ENCODE data around the gene GALK1.

Gene GALK1

GRCh38 chr17:75731086-75731715, 33.8 kb downstream of the GALK1 start:
- Histone ChIP-seq H2AFZ (ENCODE audit: low read length) (no peak overlapping the region), H3K4me3 (ENCODE audit: low read depth, low read length, poor library complexity, severe bottlenecking) (no peak overlapping the region), H3K9me3 (ENCODE audit: low read length) (no peaks in the 10 kb centered on the region), H3K9ac (ENCODE audit: low read length) (no peak overlapping the region), H3K4me1 (ENCODE audit: insufficient read depth, low read length, severe bottlenecking) (peaks cover 7% of the 10 kb centered on the region), H4K20me1 (ENCODE audit: insufficient read depth, low read length) (no peaks in the 10 kb centered on the region), H3K4me2 (ENCODE audit: low read length) (no peak overlapping the region), H3K79me2 (ENCODE audit: insufficient read depth, low read length) (no peaks in the 10 kb centered on the region), H3F3A (ENCODE audit: insufficient read depth, low read length) (no peaks in the 10 kb centered on the region), H3K27me3 (ENCODE audit: insufficient read depth, low read length) (peaks cover 8% of the 10 kb centered on the region; the same call in 1 of the 2 replicates), H3K9me2 (ENCODE audit: low read depth, low read length) (no peaks in the 10 kb centered on the region), H3K36me3 (ENCODE audit: insufficient read depth, low read length) (no peaks in the 10 kb centered on the region), H3K27ac (ENCODE audit: low read depth, low read length, poor library complexity, severe bottlenecking) (no peak overlapping the region)
- TF ChIP-seq CTCF (IDR thresholded peaks at IDR 0.05; ENCODE audit: low read length) = no peak
- TF ChIP-seq EZH2 (IDR thresholded peaks at IDR 0.05; ENCODE audit: borderline replicate concordance, low read length) = no peak

- no peaks in the 10 kb centered on the region for H3K36me3 ChIP-seq (ENCODE audit: insufficient read depth, low read length)
- no peak overlapping the region for H3K27ac ChIP-seq (ENCODE audit: low read depth, low read length, poor library complexity, severe bottlenecking)
- no peak for TF ChIP-seq EZH2 (IDR thresholded peaks at IDR 0.05; ENCODE audit: borderline replicate concordance, low read length)
- H3K4me1 ChIP-seq (ENCODE audit: insufficient read depth, low read length, severe bottlenecking) = peaks cover 7% of the 10 kb centered on the region
- no peak overlapping the region for H2AFZ ChIP-seq (ENCODE audit: low read length)
- no peaks in the 10 kb centered on the region for H3F3A ChIP-seq (ENCODE audit: insufficient read depth, low read length)
- H3K9me2 ChIP-seq (ENCODE audit: low read depth, low read length) = no peaks in the 10 kb centered on the region
- no peak overlapping the region for H3K4me3 ChIP-seq (ENCODE audit: low read depth, low read length, poor library complexity, severe bottlenecking)
- no peak overlapping the region for H3K4me2 ChIP-seq (ENCODE audit: low read length)
- H4K20me1 ChIP-seq (ENCODE audit: insufficient read depth, low read length) = no peaks in the 10 kb centered on the region
- H3K9me3 ChIP-seq (ENCODE audit: low read length) = no peaks in the 10 kb centered on the region
- H3K79me2 ChIP-seq (ENCODE audit: insufficient read depth, low read length) = no peaks in the 10 kb centered on the region
- H3K9ac ChIP-seq (ENCODE audit: low read length) = no peak overlapping the region
- peaks cover 8% of the 10 kb centered on the region; the same call in 1 of the 2 replicates for H3K27me3 ChIP-seq (ENCODE audit: insufficient read depth, low read length)
These were observed 34.9 kb downstream of the GALK1 start for GRCh38 chr17:75730065-75730464.

- Histone ChIP-seq H3K27ac (ENCODE audit: low read depth, low read length, poor library complexity, severe bottlenecking) (no peak overlapping the region), H3K4me1 (ENCODE audit: insufficient read depth, low read length, severe bottlenecking) (peaks cover under 1% of the 10 kb centered on the region), H3K9ac (ENCODE audit: low read length) (no peak overlapping the region), H4K20me1 (ENCODE audit: insufficient read depth, low read length) (no peaks in the 10 kb centered on the region), H3F3A (ENCODE audit: insufficient read depth, low read length) (no peaks in the 10 kb centered on the region), H3K79me2 (ENCODE audit: insufficient read depth, low read length) (no peaks in the 10 kb centered on the region), H3K4me2 (ENCODE audit: low read length) (no peak overlapping the region), H2AFZ (ENCODE audit: low read length) (no peak overlapping the region), H3K27me3 (ENCODE audit: insufficient read depth, low read length) (peaks cover 8% of the 10 kb centered on the region; the same call in 1 of the 2 replicates), H3K9me2 (ENCODE audit: low read depth, low read length) (no peaks in the 10 kb centered on the region), H3K4me3 (ENCODE audit: low read depth, low read length, poor library complexity, severe bottlenecking) (no peak overlapping the region), H3K9me3 (ENCODE audit: low read length) (no peaks in the 10 kb centered on the region), H3K36me3 (ENCODE audit: insufficient read depth, low read length) (no peaks in the 10 kb centered on the region)
- TF ChIP-seq EZH2 (IDR thresholded peaks at IDR 0.05; ENCODE audit: borderline replicate concordance, low read length) (no peak), CTCF (IDR thresholded peaks at IDR 0.05; ENCODE audit: low read length) (no peak)
These were observed 35.6 kb downstream of the GALK1 start for GRCh38 chr17:75729351-75729750.

- Histone ChIP-seq H3K36me3 (ENCODE audit: insufficient read depth, low read length) (no peaks in the 10 kb centered on the region), H3K27ac (ENCODE audit: low read depth, low read length, poor library complexity, severe bottlenecking) (no peak overlapping the region), H3K4me3 (ENCODE audit: low read depth, low read length, poor library complexity, severe bottlenecking) (no peak overlapping the region)
These were observed 37.6 kb downstream of the GALK1 start for GRCh38 chr17:75727391-75727790.

More at GRCh38 chr17:75727391-75727790, 37.6 kb downstream of the GALK1 start:
- no peaks in the 10 kb centered on the region for H3K9me2 ChIP-seq (ENCODE audit: low read depth, low read length)
- H4K20me1 ChIP-seq (ENCODE audit: insufficient read depth, low read length) = no peaks in the 10 kb centered on the region
- H3K27me3 ChIP-seq (ENCODE audit: insufficient read depth, low read length) = peaks cover 8% of the 10 kb centered on the region; the same call in 1 of the 2 replicates
- no peak for TF ChIP-seq EZH2 (IDR thresholded peaks at IDR 0.05; ENCODE audit: borderline replicate concordance, low read length)
- TF ChIP-seq CTCF (IDR thresholded peaks at IDR 0.05; ENCODE audit: low read length) = no peak
- no peaks in the 10 kb centered on the region for H3K79me2 ChIP-seq (ENCODE audit: insufficient read depth, low read length)
- H3K4me2 ChIP-seq (ENCODE audit: low read length) = no peak overlapping the region
- no peak overlapping the region for H2AFZ ChIP-seq (ENCODE audit: low read length)
- H3F3A ChIP-seq (ENCODE audit: insufficient read depth, low read length) = no peaks in the 10 kb centered on the region
- no peak overlapping the region for H3K9ac ChIP-seq (ENCODE audit: low read length)
- no peaks in the 10 kb centered on the region for H3K9me3 ChIP-seq (ENCODE audit: low read length)
- H3K4me1 ChIP-seq (ENCODE audit: insufficient read depth, low read length, severe bottlenecking) = no peaks in the 10 kb centered on the region
